ENCODE results near the gene INSIG1. TPM values are rescaled to one million over a fixed set of nuclear protein-coding genes. Genes with fewer than 3 reads are reported as not detected.

INSIG1 gene
- total RNA-seq, 1 donor from 2014 or later: 55.7 TPM

- Histone ChIP-seq H3K79me2 (ENCODE audit: insufficient read depth, low read length) (no peaks in the 10 kb centered on the region), H3K36me3 (ENCODE audit: insufficient read depth, low read length) (no peaks in the 10 kb centered on the region), H3K27ac (ENCODE audit: low read depth, low read length) (no peak overlapping the region), H2AFZ (ENCODE audit: low read depth, low read length) (no peak overlapping the region), H4K20me1 (ENCODE audit: insufficient read depth, low read length) (no peaks in the 10 kb centered on the region), H3K4me1 (ENCODE audit: insufficient read depth, low read length) (no peaks in the 10 kb centered on the region), H3K9ac (ENCODE audit: low read length) (no peak overlapping the region), H3K4me3 (ENCODE audit: insufficient read depth, low read depth, low read length) (no peak overlapping the region), H3K4me2 (ENCODE audit: low read length) (no peak overlapping the region), H3K27me3 (ENCODE audit: insufficient read depth, low read length) (no peaks in the 10 kb centered on the region), H3K9me3 (ENCODE audit: insufficient read depth, low read depth, low read length) (no peaks in the 10 kb centered on the region)
- H3K9me3 Mint-ChIP-seq (ENCODE audit: unreplicated experiment): no peaks in the 10 kb centered on the region
- no peaks in the 10 kb centered on the region for H3K36me3 Mint-ChIP-seq (ENCODE audit: low read depth, unreplicated experiment)
- peaks cover 6% of the 10 kb centered on the region for H3K4me1 Mint-ChIP-seq (ENCODE audit: low read depth, unreplicated experiment)
- DNase-seq (ENCODE audit: low read depth) (peak; percentile 12), FAIRE-seq (peak; percentile 52)
- H3K27ac Mint-ChIP-seq (ENCODE audit: unreplicated experiment): no peak overlapping the region
- no peak for TF ChIP-seq EZH2 (IDR thresholded peaks at IDR 0.05; ENCODE audit: insufficient read depth, low read length)
- TF ChIP-seq CTCF (IDR thresholded peaks at IDR 0.05; ENCODE audit: insufficient read depth, low read depth, low read length): no peak
- H3K4me3 Mint-ChIP-seq (ENCODE audit: unreplicated experiment): no peak overlapping the region
- H3K27me3 Mint-ChIP-seq (ENCODE audit: low read depth, unreplicated experiment): peaks cover 10% of the 10 kb centered on the region
These were observed 34.0 kb upstream of the INSIG1 start for GRCh38 chr7:155263581-155264143.

- no peak for DNase-seq (ENCODE audit: low read depth)
- H3K4me3 Mint-ChIP-seq (ENCODE audit: unreplicated experiment): no peak overlapping the region
These were observed 32.5 kb upstream of the INSIG1 start for GRCh38 chr7:155265144-155265543.

More at GRCh38 chr7:155265144-155265543, 32.5 kb upstream of the INSIG1 start:
- Histone ChIP-seq H3K79me2 (ENCODE audit: insufficient read depth, low read length) (no peaks in the 10 kb centered on the region), H3K36me3 (ENCODE audit: insufficient read depth, low read length) (no peaks in the 10 kb centered on the region), H3K4me1 (ENCODE audit: insufficient read depth, low read length) (no peaks in the 10 kb centered on the region), H2AFZ (ENCODE audit: low read depth, low read length) (no peak overlapping the region), H3K27ac (ENCODE audit: low read depth, low read length) (no peak overlapping the region), H3K27me3 (ENCODE audit: insufficient read depth, low read length) (no peaks in the 10 kb centered on the region), H3K9me3 (ENCODE audit: insufficient read depth, low read depth, low read length) (no peaks in the 10 kb centered on the region), H3K4me3 (ENCODE audit: insufficient read depth, low read depth, low read length) (no peak overlapping the region), H4K20me1 (ENCODE audit: insufficient read depth, low read length) (no peaks in the 10 kb centered on the region), H3K9ac (ENCODE audit: low read length) (no peak overlapping the region), H3K4me2 (ENCODE audit: low read length) (no peak overlapping the region)
- Mint-ChIP-seq H3K27ac (ENCODE audit: unreplicated experiment) (no peak overlapping the region), H3K9me3 (ENCODE audit: unreplicated experiment) (no peaks in the 10 kb centered on the region), H3K27me3 (ENCODE audit: low read depth, unreplicated experiment) (peaks cover 11% of the 10 kb centered on the region), H3K36me3 (ENCODE audit: low read depth, unreplicated experiment) (no peaks in the 10 kb centered on the region), H3K4me1 (ENCODE audit: low read depth, unreplicated experiment) (no peaks in the 10 kb centered on the region)
- no peak for TF ChIP-seq EZH2 (IDR thresholded peaks at IDR 0.05; ENCODE audit: insufficient read depth, low read length)
- TF ChIP-seq CTCF (IDR thresholded peaks at IDR 0.05; ENCODE audit: insufficient read depth, low read depth, low read length): no peak
- no peak for FAIRE-seq

Measured in astrocyte (in vitro differentiated cells and primary cell).